GM23338 (cell line): Measurements from ENCODE around the gene TCEANC.
"Not testable (repeated sequence)": the region's sequence is repeated elsewhere in the genome, so short reads cannot be mapped to it uniquely, and the experiment has no call there.

Experiments
- CREB1 ChIP-seq: fragments of 250-450 bp; sonication (Bioruptor Pico); IDR thresholded peaks from 2 replicates; pipeline ENCODE4 v1.5.0; 2020; ENCODE audit warnings: low read depth, mild to moderate bottlenecking, moderate library complexity
- EZH2 ChIP-seq: fragments of 200-600 bp; sonication (generic); IDR thresholded peaks from one replicate; pipeline ENCODE4 v1.8.0; 2017; ENCODE audit warnings: antibody characterized with exemption, mild to moderate bottlenecking, low read depth; ENCODE audit not compliant: unreplicated experiment
- EZH2phosphoT487 ChIP-seq: fragments of 200-600 bp; sonication (generic); IDR thresholded peaks from one replicate; pipeline ENCODE4 v1.8.1; 2018; ENCODE audit warnings: antibody characterized with exemption; ENCODE audit not compliant: unreplicated experiment
- JUNB ChIP-seq: IDR thresholded peaks from one replicate; pipeline ENCODE4 v1.6.1; 2016; ENCODE audit warnings: antibody characterized with exemption; ENCODE audit not compliant: unreplicated experiment
- POLR2AphosphoS5 ChIP-seq: IDR thresholded peaks from 2 replicates; pipeline ENCODE4 v1.6.1; 2016; ENCODE audit warnings: antibody characterized with exemption, low read depth
- ZNF331 ChIP-seq: fragments of 250-450 bp; sonication (Bioruptor Pico); IDR thresholded peaks from 2 replicates; pipeline ENCODE4 v1.5.0; 2020; ENCODE audit warnings: low read depth, mild to moderate bottlenecking, moderate library complexity
- TF ChIP-seq, protein P1 (sequence below): IDR thresholded peaks from one replicate; pipeline ENCODE4 v1.6.1; 2018; ENCODE audit warnings: antibody characterized with exemption; ENCODE audit not compliant: unreplicated experiment
- TF ChIP-seq, protein P2 (sequence below), 2 experiments: fragments of 200-600 bp in 1 of 2; sonication (generic) in 1 of 2; conservative IDR thresholded peaks; 2 replicates each; pipeline versions ENCODE4 v1.5.1 to v1.6.1; 2016 to 2017; ENCODE audit warnings: antibody characterized with exemption in 2 of 2, low read depth in 2 of 2, mild to moderate bottlenecking in 2 of 2, moderate library complexity in 1 of 2

DNA sequence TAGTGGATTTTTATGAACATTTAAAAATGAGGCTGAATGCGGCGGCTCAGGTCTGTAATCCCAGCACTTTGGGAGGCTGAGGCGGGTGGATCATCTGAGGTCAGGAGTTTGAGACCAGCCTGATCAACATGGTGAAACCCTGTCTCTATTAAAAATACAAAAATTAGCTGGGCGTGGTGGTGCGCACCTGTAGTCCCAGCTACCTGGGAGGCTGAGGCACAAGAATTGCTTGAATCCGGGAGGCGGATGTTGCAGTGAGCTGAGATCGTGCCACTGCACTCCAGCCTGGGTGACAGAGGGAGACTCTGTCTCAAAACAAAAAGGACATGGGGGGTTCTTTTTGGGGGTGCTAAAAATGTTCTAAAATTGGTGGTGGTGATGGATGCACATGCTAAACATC is 16.8 kb downstream of the TCEANC start:
- TF ChIP-seq, protein P1, sequence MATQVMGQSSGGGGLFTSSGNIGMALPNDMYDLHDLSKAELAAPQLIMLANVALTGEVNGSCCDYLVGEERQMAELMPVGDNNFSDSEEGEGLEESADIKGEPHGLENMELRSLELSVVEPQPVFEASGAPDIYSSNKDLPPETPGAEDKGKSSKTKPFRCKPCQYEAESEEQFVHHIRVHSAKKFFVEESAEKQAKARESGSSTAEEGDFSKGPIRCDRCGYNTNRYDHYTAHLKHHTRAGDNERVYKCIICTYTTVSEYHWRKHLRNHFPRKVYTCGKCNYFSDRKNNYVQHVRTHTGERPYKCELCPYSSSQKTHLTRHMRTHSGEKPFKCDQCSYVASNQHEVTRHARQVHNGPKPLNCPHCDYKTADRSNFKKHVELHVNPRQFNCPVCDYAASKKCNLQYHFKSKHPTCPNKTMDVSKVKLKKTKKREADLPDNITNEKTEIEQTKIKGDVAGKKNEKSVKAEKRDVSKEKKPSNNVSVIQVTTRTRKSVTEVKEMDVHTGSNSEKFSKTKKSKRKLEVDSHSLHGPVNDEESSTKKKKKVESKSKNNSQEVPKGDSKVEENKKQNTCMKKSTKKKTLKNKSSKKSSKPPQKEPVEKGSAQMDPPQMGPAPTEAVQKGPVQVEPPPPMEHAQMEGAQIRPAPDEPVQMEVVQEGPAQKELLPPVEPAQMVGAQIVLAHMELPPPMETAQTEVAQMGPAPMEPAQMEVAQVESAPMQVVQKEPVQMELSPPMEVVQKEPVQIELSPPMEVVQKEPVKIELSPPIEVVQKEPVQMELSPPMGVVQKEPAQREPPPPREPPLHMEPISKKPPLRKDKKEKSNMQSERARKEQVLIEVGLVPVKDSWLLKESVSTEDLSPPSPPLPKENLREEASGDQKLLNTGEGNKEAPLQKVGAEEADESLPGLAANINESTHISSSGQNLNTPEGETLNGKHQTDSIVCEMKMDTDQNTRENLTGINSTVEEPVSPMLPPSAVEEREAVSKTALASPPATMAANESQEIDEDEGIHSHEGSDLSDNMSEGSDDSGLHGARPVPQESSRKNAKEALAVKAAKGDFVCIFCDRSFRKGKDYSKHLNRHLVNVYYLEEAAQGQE: not testable (repeated sequence)
- TF ChIP-seq, protein P2, sequence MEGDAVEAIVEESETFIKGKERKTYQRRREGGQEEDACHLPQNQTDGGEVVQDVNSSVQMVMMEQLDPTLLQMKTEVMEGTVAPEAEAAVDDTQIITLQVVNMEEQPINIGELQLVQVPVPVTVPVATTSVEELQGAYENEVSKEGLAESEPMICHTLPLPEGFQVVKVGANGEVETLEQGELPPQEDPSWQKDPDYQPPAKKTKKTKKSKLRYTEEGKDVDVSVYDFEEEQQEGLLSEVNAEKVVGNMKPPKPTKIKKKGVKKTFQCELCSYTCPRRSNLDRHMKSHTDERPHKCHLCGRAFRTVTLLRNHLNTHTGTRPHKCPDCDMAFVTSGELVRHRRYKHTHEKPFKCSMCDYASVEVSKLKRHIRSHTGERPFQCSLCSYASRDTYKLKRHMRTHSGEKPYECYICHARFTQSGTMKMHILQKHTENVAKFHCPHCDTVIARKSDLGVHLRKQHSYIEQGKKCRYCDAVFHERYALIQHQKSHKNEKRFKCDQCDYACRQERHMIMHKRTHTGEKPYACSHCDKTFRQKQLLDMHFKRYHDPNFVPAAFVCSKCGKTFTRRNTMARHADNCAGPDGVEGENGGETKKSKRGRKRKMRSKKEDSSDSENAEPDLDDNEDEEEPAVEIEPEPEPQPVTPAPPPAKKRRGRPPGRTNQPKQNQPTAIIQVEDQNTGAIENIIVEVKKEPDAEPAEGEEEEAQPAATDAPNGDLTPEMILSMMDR (conservative IDR thresholded peaks at IDR 0.05; ENCODE audit: low read depth in 2 of 2): not testable (repeated sequence)
- not testable (repeated sequence) for TF ChIP-seq JUNB; EZH2phosphoT487; POLR2AphosphoS5; CREB1 (CRISPR knock-in tag); EZH2; ZNF331 (CRISPR knock-in tag)
